CD14-positive monocyte (primary cell): ENCODE results near the gene UBE2M. TPM values are rescaled to one million over a fixed set of nuclear protein-coding genes. Genes with fewer than 3 reads are reported as not detected.

Source experiments
- DNase-seq, 3 donors: peaks; one replicate each; pipeline ENCODE4 v3.0.0-alpha.2; 2011 to 2022
- H2AFZ ChIP-seq: 2 replicates; pipeline ENCODE4 v1.6.0; 2012; ENCODE audit warnings: mild to moderate bottlenecking, low read depth, low read length, inconsistent platforms; ENCODE audit not compliant: insufficient read depth, poor library complexity, severe bottlenecking
- H3K27ac ChIP-seq, 2 donors: 1 replicate in 1 of 2; 2 replicates in 1 of 2; pipeline ENCODE4 v1.5.1; 2012 to 2013; ENCODE audit warnings: low read length in 2 of 2, control low read depth in 1 of 2, inconsistent platforms in 1 of 2, low read depth in 1 of 2, mild to moderate bottlenecking in 1 of 2
- H3K27me3 ChIP-seq, 2 donors: one replicate each; pipeline versions ENCODE4 v1.6.0 to v1.6.1; 2011 to 2013; ENCODE audit warnings: low read length in 2 of 2; ENCODE audit not compliant: control insufficient read depth in 2 of 2, insufficient read depth in 2 of 2
- H3K36me3 ChIP-seq, 2 donors: replicated peaks in 1 of 2; 1 replicate in 1 of 2; 2 replicates in 1 of 2; pipeline versions ENCODE4 v1.5.1 to v1.6.1; 2012 to 2013; ENCODE audit warnings: low read length in 2 of 2, control low read depth in 1 of 2, inconsistent platforms in 1 of 2, mild to moderate bottlenecking in 1 of 2; ENCODE audit not compliant: insufficient read depth in 2 of 2, control insufficient read depth in 1 of 2
- H3K4me1 ChIP-seq, 2 donors: 1 replicate in 1 of 2; 2 replicates in 1 of 2; pipeline versions ENCODE4 v1.5.1 to v1.6.1; 2012 to 2013; ENCODE audit warnings: low read length in 2 of 2, control low read depth in 1 of 2, inconsistent platforms in 1 of 2, mild to moderate bottlenecking in 1 of 2, moderate library complexity in 1 of 2; ENCODE audit not compliant: insufficient read depth in 2 of 2, control insufficient read depth in 1 of 2
- H3K4me2 ChIP-seq: replicated peaks from 2 replicates; pipeline ENCODE3; 2012; ENCODE audit warnings: low read length, moderate library complexity, mild to moderate bottlenecking; ENCODE audit not compliant: poor library complexity, severe bottlenecking; ENCODE audit errors: extremely low read depth
- H3K4me3 ChIP-seq, 3 experiments: fragments of 200-600 bp in 1 of 3; sonication (generic) in 1 of 3; replicated peaks in 1 of 3; 1 replicate in 2 of 3; 2 replicates in 1 of 3; pipeline ENCODE4 v1.5.1; 2011 to 2013; ENCODE audit warnings: low read length in 3 of 3, mild to moderate bottlenecking in 3 of 3, control low read depth in 2 of 3, low read depth in 2 of 3, inconsistent platforms in 1 of 3, moderate library complexity in 1 of 3
- H3K79me2 ChIP-seq: 2 replicates; pipeline ENCODE4 v1.6.0; 2012; ENCODE audit warnings: mild to moderate bottlenecking, control low read depth, inconsistent platforms, low read length, moderate library complexity; ENCODE audit not compliant: insufficient read depth
- H3K9ac ChIP-seq: 2 replicates; pipeline ENCODE4 v1.6.0; 2017; ENCODE audit warnings: low read length, mild to moderate bottlenecking; ENCODE audit not compliant: insufficient read depth, poor library complexity, severe bottlenecking
- H3K9me3 ChIP-seq, 2 donors: replicated peaks in 1 of 2; 1 replicate in 1 of 2; 2 replicates in 1 of 2; pipeline versions ENCODE4 v1.5.1 to v1.6.1; 2012 to 2013; ENCODE audit warnings: low read length in 2 of 2, control low read depth in 1 of 2; ENCODE audit not compliant: control insufficient read depth in 1 of 2, insufficient read depth in 1 of 2
- H4K20me1 ChIP-seq: 2 replicates; pipeline ENCODE4 v1.6.0; 2012; ENCODE audit warnings: mild to moderate bottlenecking, low read length, control low read depth, moderate library complexity; ENCODE audit not compliant: insufficient read depth
- H3K27ac Mint-ChIP-seq, 7 donors: one replicate each; pipeline ENCODE4 v1.8.0; 2020; ENCODE audit warnings: mild to moderate bottlenecking in 7 of 7, mixed read lengths in 7 of 7, moderate library complexity in 6 of 7, inconsistent platforms in 2 of 7
- H3K27me3 Mint-ChIP-seq, 3 donors: one replicate each; pipeline ENCODE4 v1.8.0; 2021 to 2022; ENCODE audit warnings: low read depth in 3 of 3, mild to moderate bottlenecking in 3 of 3, mixed read lengths in 3 of 3, moderate library complexity in 3 of 3, inconsistent platforms in 1 of 3
- H3K36me3 Mint-ChIP-seq, 2 donors: one replicate each; pipeline ENCODE4 v1.8.0; 2020; ENCODE audit warnings: mixed read lengths in 2 of 2, inconsistent platforms in 1 of 2, mild to moderate bottlenecking in 1 of 2
- H3K4me1 Mint-ChIP-seq: one replicate; pipeline ENCODE4 v1.8.0; 2020; ENCODE audit warnings: mild to moderate bottlenecking, mixed read lengths
- H3K4me3 Mint-ChIP-seq, 2 donors: one replicate each; pipeline ENCODE4 v1.8.0; 2020; ENCODE audit warnings: mild to moderate bottlenecking in 2 of 2, mixed read lengths in 2 of 2, moderate library complexity in 1 of 2
- H3K9me3 Mint-ChIP-seq, 7 donors: one replicate each; pipeline ENCODE4 v1.8.0; 2020 to 2022; ENCODE audit warnings: mixed read lengths in 7 of 7, mild to moderate bottlenecking in 6 of 7, moderate library complexity in 6 of 7, inconsistent platforms in 2 of 7
- WGBS: methylation state at CpG from one replicate; pipeline ENCODE4 v1.1.5; 2013; ENCODE audit warnings: missing lambda C conversion rate; ENCODE audit not compliant: insufficient coverage; 5-methylcytosine and 5-hydroxymethylcytosine counted together
- intact Hi-C, 2 donors: fragments of 100-400 bp; cut with micrococcal nuclease; formaldehyde crosslinking; loops; one replicate each; pipeline versions ENCODE4 v1.15.0 to v1.15.1; 2023
- polyA plus RNA-seq, 3 donors: library from polyadenylated mRNA; depleted of rRNA in 1 of 3; unstranded in 2 of 3; stranded (reverse) in 1 of 3; fragments of 300-500 nt in 2 of 3; fragments of >200 nt in 1 of 3; fragmentation: Illumina TruSeq in 2 of 3; gene quantifications; 1 replicate in 2 of 3; 2 replicates in 1 of 3; pipeline ENCODE4 v1.2.3, GENCODE V29; 2012 to 2021
- TF ChIP-seq, protein P1 (sequence below): fragments of 200-600 bp; IDR thresholded peaks from one replicate; pipeline ENCODE4 v1.8.0; 2022; ENCODE audit warnings: antibody characterized with exemption, mild to moderate bottlenecking

UBE2M gene
- polyA plus RNA-seq, 3 donors = 7.8 to 84.6 (median 14.3) TPM

- Mint-ChIP-seq H3K9me3 (peaks cover 0 to 3% (median 0%) of the 10 kb centered on the region in 7 donors), H3K4me1 (peaks cover 32% of the 10 kb centered on the region), H3K4me3 (peak within 1 kb of the TSS; percentile 99 to 100), H3K36me3 (peaks cover 13 to 25% of the 10 kb centered on the region in 2 donors), H3K27ac (peak within 1 kb of the TSS; percentile 100), H3K27me3 (peaks cover 0 to 6% (median 0%) of the 10 kb centered on the region in 3 donors)
- H3K4me2 ChIP-seq = peak within 1 kb of the TSS; percentile 76
- peaks cover 3 to 23% of the 10 kb centered on the region in 2 donors for H3K36me3 ChIP-seq
- intact Hi-C loops = loop anchor here in 1 of 2 donors (1.0 to 2.0 kb wide), 2 partner anchors 14 to 54 kb away; partner anchors contain the start of gene ZBTB45
- peak within 1 kb of the TSS; percentile 58 to 82 (median 78) for H3K4me3 ChIP-seq
- peak within 1 kb of the TSS; percentile 89 for H3K9ac ChIP-seq
- peak; percentile 100 for DNase-seq
- peak within 1 kb of the TSS; percentile 96 to 99 for H3K27ac ChIP-seq
- peaks cover 32 to 37% of the 10 kb centered on the region in 2 donors for H3K4me1 ChIP-seq
- no peaks in the 10 kb centered on the region for H4K20me1 ChIP-seq
- H3K9me3 ChIP-seq = no peaks in the 10 kb centered on the region
- H2AFZ ChIP-seq = peak within 1 kb of the TSS; percentile 81
- peaks cover 20% of the 10 kb centered on the region for H3K79me2 ChIP-seq
- no peaks in the 10 kb centered on the region for H3K27me3 ChIP-seq
- TF ChIP-seq, protein P1, sequence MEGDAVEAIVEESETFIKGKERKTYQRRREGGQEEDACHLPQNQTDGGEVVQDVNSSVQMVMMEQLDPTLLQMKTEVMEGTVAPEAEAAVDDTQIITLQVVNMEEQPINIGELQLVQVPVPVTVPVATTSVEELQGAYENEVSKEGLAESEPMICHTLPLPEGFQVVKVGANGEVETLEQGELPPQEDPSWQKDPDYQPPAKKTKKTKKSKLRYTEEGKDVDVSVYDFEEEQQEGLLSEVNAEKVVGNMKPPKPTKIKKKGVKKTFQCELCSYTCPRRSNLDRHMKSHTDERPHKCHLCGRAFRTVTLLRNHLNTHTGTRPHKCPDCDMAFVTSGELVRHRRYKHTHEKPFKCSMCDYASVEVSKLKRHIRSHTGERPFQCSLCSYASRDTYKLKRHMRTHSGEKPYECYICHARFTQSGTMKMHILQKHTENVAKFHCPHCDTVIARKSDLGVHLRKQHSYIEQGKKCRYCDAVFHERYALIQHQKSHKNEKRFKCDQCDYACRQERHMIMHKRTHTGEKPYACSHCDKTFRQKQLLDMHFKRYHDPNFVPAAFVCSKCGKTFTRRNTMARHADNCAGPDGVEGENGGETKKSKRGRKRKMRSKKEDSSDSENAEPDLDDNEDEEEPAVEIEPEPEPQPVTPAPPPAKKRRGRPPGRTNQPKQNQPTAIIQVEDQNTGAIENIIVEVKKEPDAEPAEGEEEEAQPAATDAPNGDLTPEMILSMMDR = no peak
- WGBS = under 1% methylated on average over 75 of the region's 75 CpGs
Measured at GRCh38 chr19:58572818-58573657, 14.6 kb upstream of the UBE2M start, which contains the start of gene MZF1. TSS of gene MZF1 (minus strand) at chr19:58573335. CDS start at chr19:58571389, 1,946 bp downstream.

- Histone ChIP-seq H3K27me3 (no peaks in the 10 kb centered on the region), H3K9me3 (no peaks in the 10 kb centered on the region), H3K36me3 (peaks cover 5 to 27% of the 10 kb centered on the region in 2 donors), H3K4me1 (peaks cover 32 to 37% of the 10 kb centered on the region in 2 donors), H3K27ac (peak overlapping the region; percentile 96 to 99), H3K9ac (peak overlapping the region; percentile 89), H3K79me2 (peaks cover 15% of the 10 kb centered on the region), H3K4me3 (peak overlapping the region; percentile 58 to 82 (median 78)), H4K20me1 (no peaks in the 10 kb centered on the region), H3K4me2 (peak overlapping the region; percentile 76), H2AFZ (peak overlapping the region; percentile 81)
- Mint-ChIP-seq H3K27me3 (peaks cover 0 to 6% (median 0%) of the 10 kb centered on the region in 3 donors), H3K4me1 (peaks cover 32% of the 10 kb centered on the region), H3K27ac (peak overlapping the region; percentile 100), H3K4me3 (peak overlapping the region; percentile 99 to 100), H3K9me3 (peaks cover 0 to 3% (median 0%) of the 10 kb centered on the region in 7 donors), H3K36me3 (peaks cover 14 to 31% of the 10 kb centered on the region in 2 donors)
- peak; percentile 63 to 85 (median 65) for DNase-seq
- 23% methylated on average over 20 of the region's 24 CpGs for WGBS
- TF ChIP-seq, protein P1 = no peak
- intact Hi-C loops = loop anchor here in 1 of 2 donors (2.0 kb wide), 1 partner anchor 53 kb away; the partner anchor contains the start of gene ZBTB45
Measured at GRCh38 chr19:58572026-58572817, 13.8 kb upstream of the UBE2M start.
